HG03565 (cell line): ENCODE measurements around the gene WASF3.

Experiments used
- ATAC-seq: cut with Tn5 transposase; IDR thresholded peaks from one replicate; pipeline ENCODE4 v1.9.1; 2021; ENCODE audit warnings: mild to moderate bottlenecking, moderate library complexity; ENCODE audit not compliant: unreplicated experiment

The WASF3 gene

GRCh38 chr13:26544707-26545106 is 12.8 kb upstream of the WASF3 start:
- no peak for ATAC-seq

GRCh38 chr13:26548205-26548765 is 9.2 kb upstream of the WASF3 start:
- no peak for ATAC-seq

GRCh38 chr13:26549713-26550112 is 7.8 kb upstream of the WASF3 start:
- no peak for ATAC-seq

- ATAC-seq: no peak
Observed at GRCh38 chr13:26551255-26551860, 6.1 kb upstream of the WASF3 start.

- no peak for ATAC-seq
Observed at GRCh38 chr13:26555413-26555812, 2.1 kb upstream of the WASF3 start.

- peak; percentile 12 for ATAC-seq
Observed at GRCh38 chr13:26557051-26557392, 461 bp upstream of the WASF3 start.

- no peak for ATAC-seq
Observed at GRCh38 chr13:26558074-26558805, 757 bp downstream of the WASF3 start.

GRCh38 chr13:26558987-26559386 is 1.5 kb downstream of the WASF3 start:
- ATAC-seq: no peak

- no peak for ATAC-seq
Observed at GRCh38 chr13:26560456-26560855, 3.0 kb downstream of the WASF3 start.

- ATAC-seq: no peak
Observed at GRCh38 chr13:26561067-26561466, 3.6 kb downstream of the WASF3 start.

- no peak for ATAC-seq
Observed at GRCh38 chr13:26561651-26562511, 4.4 kb downstream of the WASF3 start.

- no peak for ATAC-seq
Observed at GRCh38 chr13:26562512-26562890, 5.0 kb downstream of the WASF3 start.

- no peak for ATAC-seq
Observed at GRCh38 chr13:26563713-26564112, 6.2 kb downstream of the WASF3 start.

GRCh38 chr13:26568132-26568815 is 10.8 kb downstream of the WASF3 start:
- no peak for ATAC-seq

GRCh38 chr13:26571518-26571917 is 14.0 kb downstream of the WASF3 start:
- no peak for ATAC-seq

- ATAC-seq: no peak
Observed at GRCh38 chr13:26575244-26575643, 17.8 kb downstream of the WASF3 start.

- no peak for ATAC-seq
Observed at GRCh38 chr13:26579580-26579979, 22.1 kb downstream of the WASF3 start.

- no peak for ATAC-seq
Observed at GRCh38 chr13:26583662-26584061, 26.2 kb downstream of the WASF3 start.

- ATAC-seq: no peak
Observed at GRCh38 chr13:26584713-26585112, 27.2 kb downstream of the WASF3 start.

- ATAC-seq: no peak
Observed at GRCh38 chr13:26585136-26585535, 27.7 kb downstream of the WASF3 start.

- no peak for ATAC-seq
Observed at GRCh38 chr13:26587251-26587650, 29.8 kb downstream of the WASF3 start.
